ENCODE measurements around the gene ADCY5. TPM values are rescaled to one million over a fixed set of nuclear protein-coding genes. Genes with fewer than 3 reads are reported as not detected.
A peak's percentile ranks its signal among the peaks of the same experiment; 100 is the strongest.

The ADCY5 gene
- total and polyA plus RNA-seq, 4 donors = 0.74 to 6.6 (median 2.9) TPM

GRCh38 chr3:123489400-123490004 is 40.6 kb upstream of the ADCY5 start:
- TF ChIP-seq JUND (IDR thresholded peaks at IDR 0.05) = no peak
- TF ChIP-seq YY1 (IDR thresholded peaks at IDR 0.05) = no peak
- no peak for TF ChIP-seq ZBTB33 (IDR thresholded peaks at IDR 0.05)
- no peak for TF ChIP-seq ATF3 (IDR thresholded peaks at IDR 0.05)
- no peak for TF ChIP-seq SP1 (IDR thresholded peaks at IDR 0.05)
- no peak for TF ChIP-seq HNF4A (conservative IDR thresholded peaks at IDR 0.05)
- no peak for TF ChIP-seq NR2F2 (IDR thresholded peaks at IDR 0.05)
- peak; percentile 97 for TF ChIP-seq RAD21 (IDR thresholded peaks at IDR 0.05)
- no peak for TF ChIP-seq EGR1 (IDR thresholded peaks at IDR 0.05; ENCODE audit: low read depth in 2 of 2)
- peak; percentile 91 for TF ChIP-seq CTCF (IDR thresholded peaks at IDR 0.05; ENCODE audit: low read depth, low read length, missing input control)
- no peak for TF ChIP-seq HNF4G (IDR thresholded peaks at IDR 0.05)
- no peak for TF ChIP-seq REST (IDR thresholded peaks at IDR 0.05)
- no peak for TF ChIP-seq RXRA (IDR thresholded peaks at IDR 0.05)
- 19% methylated on average over 8 of the region's 8 CpGs for WGBS
- Histone ChIP-seq H3K27ac (ENCODE audit: low read depth in 1 of 2, low read length in 2 of 2) (no peak overlapping the region), H3K4me1 (ENCODE audit: control insufficient read depth in 4 of 4, insufficient read depth in 4 of 4, low read length in 3 of 4) (no peaks in the 10 kb centered on the region), H3K27me3 (ENCODE audit: control insufficient read depth in 4 of 4, insufficient read depth in 4 of 4, low read length in 3 of 4) (no peaks in the 10 kb centered on the region), H3K36me3 (ENCODE audit: control insufficient read depth in 4 of 4, insufficient read depth in 3 of 4, low read depth in 1 of 4, low read length in 3 of 4) (peaks cover 0 to 15% (median 10%) of the 10 kb centered on the region in 4 donors), H3K4me3 (ENCODE audit: low read depth in 1 of 3, low read length in 3 of 3) (no peak overlapping the region), H3K9ac (ENCODE audit: low read depth in 1 of 2, low read length in 2 of 2) (no peak overlapping the region), H3K9me3 (ENCODE audit: control insufficient read depth in 4 of 4, low read length in 3 of 4) (no peaks in the 10 kb centered on the region)
- peak; percentile 71 for DNase-seq (ENCODE audit: low spot score)

- H3K36me3 ChIP-seq (ENCODE audit: control insufficient read depth in 4 of 4, insufficient read depth in 3 of 4, low read depth in 1 of 4, low read length in 3 of 4) = peaks cover 0 to 12% (median 4%) of the 10 kb centered on the region in 4 donors
- H3K9ac ChIP-seq (ENCODE audit: low read depth in 1 of 2, low read length in 2 of 2) = no peak overlapping the region
- H3K4me3 ChIP-seq (ENCODE audit: low read depth in 1 of 3, low read length in 3 of 3) = no peak overlapping the region
- no peaks in the 10 kb centered on the region for H3K27me3 ChIP-seq (ENCODE audit: control insufficient read depth in 4 of 4, insufficient read depth in 4 of 4, low read length in 3 of 4)
- no peaks in the 10 kb centered on the region for H3K9me3 ChIP-seq (ENCODE audit: control insufficient read depth in 4 of 4, low read length in 3 of 4)
- H3K27ac ChIP-seq (ENCODE audit: low read depth in 1 of 2, low read length in 2 of 2) = no peak overlapping the region
- WGBS = 87% methylated on average over 5 of the region's 5 CpGs
- no peaks in the 10 kb centered on the region for H3K4me1 ChIP-seq (ENCODE audit: control insufficient read depth in 4 of 4, insufficient read depth in 4 of 4, low read length in 3 of 4)
- DNase-seq (ENCODE audit: low spot score) = no peak
- TF ChIP-seq JUND (IDR thresholded peaks at IDR 0.05) (no peak), HNF4A (conservative IDR thresholded peaks at IDR 0.05) (no peak), NR2F2 (IDR thresholded peaks at IDR 0.05) (no peak), ZBTB33 (IDR thresholded peaks at IDR 0.05) (no peak), GABPA (IDR thresholded peaks at IDR 0.05 in 1 of 2, conservative IDR thresholded peaks at IDR 0.05 in 1 of 2) (no peak), REST (IDR thresholded peaks at IDR 0.05) (no peak), TAF1 (conservative IDR thresholded peaks at IDR 0.05) (no peak), RXRA (IDR thresholded peaks at IDR 0.05) (no peak), RAD21 (IDR thresholded peaks at IDR 0.05) (no peak), EGR1 (IDR thresholded peaks at IDR 0.05; ENCODE audit: low read depth in 2 of 2) (no peak), YY1 (IDR thresholded peaks at IDR 0.05) (no peak), FOXA2 (IDR thresholded peaks at IDR 0.05) (no peak), FOXA1 (IDR thresholded peaks at IDR 0.05) (no peak)
These were observed 39.9 kb upstream of the ADCY5 start for GRCh38 chr3:123488645-123489347.

All from liver (tissue), 9 donors.